ENCODE measurements around the gene DACH2. TPM values are rescaled to one million over a fixed set of nuclear protein-coding genes. Genes with fewer than 3 reads are reported as not detected.

Gene DACH2
- total RNA-seq, 1 donor from 2014 or later = 2.6 TPM

GRCh38 chrX:86805241-86805640 lies 657.0 kb downstream of the DACH2 start:
- DNase-seq (ENCODE audit: low spot score) = no peak

GRCh38 chrX:86806786-86807185 lies 658.5 kb downstream of the DACH2 start:
- no peak for DNase-seq (ENCODE audit: low spot score)

- no peak for DNase-seq (ENCODE audit: low spot score)
Measured at GRCh38 chrX:86809651-86810050, 661.4 kb downstream of the DACH2 start.

GRCh38 chrX:86829786-86830185 lies 681.5 kb downstream of the DACH2 start:
- DNase-seq (ENCODE audit: low spot score) = no peak

GRCh38 chrX:86830685-86831084 lies 682.4 kb downstream of the DACH2 start:
- DNase-seq (ENCODE audit: low spot score) = no peak

- DNase-seq (ENCODE audit: low spot score) = no peak
Measured at GRCh38 chrX:86845101-86845500, 696.9 kb downstream of the DACH2 start.

Other genes with a start within 250 kb of the DACH2 start
- gene CHM, start 100.9 kb upstream of the DACH2 start, total RNA-seq = 25.8 TPM

Data from ureter (tissue), 1 donor.